Fibroblast of lung (primary cell): Measurements from ENCODE around the gene ICE2.

Source experiments
- CTCF ChIP-seq, 2 donors: IDR thresholded peaks in 1 of 2; conservative IDR thresholded peaks in 1 of 2; 1 replicate in 1 of 2; 2 replicates in 1 of 2; pipeline ENCODE4 v1.5.1; 2011 to 2012; ENCODE audit warnings: low read length in 2 of 2, control low read depth in 1 of 2, inconsistent platforms in 1 of 2, low read depth in 1 of 2, mild to moderate bottlenecking in 1 of 2
- EZH2 ChIP-seq: IDR thresholded peaks from 2 replicates; pipeline ENCODE4 v1.5.1; 2012; ENCODE audit warnings: low read length, control low read depth, mild to moderate bottlenecking; ENCODE audit errors: missing control alignments

- TF ChIP-seq CTCF (conservative IDR thresholded peaks at IDR 0.05 in 1 of 2, IDR thresholded peaks at IDR 0.05 in 1 of 2; ENCODE audit: low read depth in 1 of 2, low read length in 2 of 2) (no peak), EZH2 (no peak)
These were observed 108.1 kb downstream of the ICE2 start for GRCh38 chr15:60370869-60371136.
